COLO668 (cell line): ENCODE data around the gene TP53RK.
"Not testable (repeated sequence)": the region's sequence is repeated elsewhere in the genome, so short reads cannot be mapped to it uniquely, and the experiment has no call there.

ENCODE experiments used
- DNase-seq: peaks from one replicate; lab custom pipeline; 2025; ENCODE audit not compliant: unreplicated experiment; lab: John Stamatoyannopoulos, UW

TP53RK gene

DNA sequence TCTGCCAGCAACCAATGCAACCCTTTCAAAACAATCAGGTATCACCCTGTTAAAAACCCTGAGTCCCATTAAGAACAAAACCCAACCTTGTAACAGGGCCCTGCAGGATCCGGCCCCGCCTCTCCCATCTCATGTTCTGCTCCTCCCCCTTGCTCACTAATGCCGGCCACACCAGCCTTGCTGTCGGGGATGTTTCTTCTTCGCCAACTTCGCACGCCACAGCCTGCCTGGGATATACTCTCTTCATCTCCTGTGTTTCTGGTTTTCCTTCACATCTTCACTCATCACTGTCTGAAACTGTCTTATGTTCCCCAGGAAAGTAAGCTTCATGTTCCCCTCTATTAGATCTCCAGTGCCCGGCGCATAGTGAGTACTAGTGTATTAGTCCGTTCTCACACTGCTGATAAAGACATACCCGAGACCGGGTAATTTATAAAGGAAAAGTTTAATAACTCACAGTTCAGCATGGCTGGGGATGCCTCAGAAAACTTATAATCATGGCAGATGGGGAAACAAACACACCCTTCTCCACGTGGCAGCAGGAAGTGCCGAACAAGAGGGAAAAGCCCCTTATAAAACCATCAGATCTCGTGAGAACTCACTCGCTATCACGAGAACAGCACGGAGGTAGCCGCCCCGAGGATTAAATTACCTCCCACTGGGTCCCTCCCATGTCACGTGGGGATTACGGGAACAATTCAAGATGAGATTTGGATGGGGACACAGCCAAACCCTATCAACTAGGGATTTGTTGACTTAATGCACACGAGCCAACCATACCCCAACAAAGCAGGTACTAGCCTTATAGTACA, 5.1 kb downstream of the TP53RK start:
- DNase-seq: no peak

DNA sequence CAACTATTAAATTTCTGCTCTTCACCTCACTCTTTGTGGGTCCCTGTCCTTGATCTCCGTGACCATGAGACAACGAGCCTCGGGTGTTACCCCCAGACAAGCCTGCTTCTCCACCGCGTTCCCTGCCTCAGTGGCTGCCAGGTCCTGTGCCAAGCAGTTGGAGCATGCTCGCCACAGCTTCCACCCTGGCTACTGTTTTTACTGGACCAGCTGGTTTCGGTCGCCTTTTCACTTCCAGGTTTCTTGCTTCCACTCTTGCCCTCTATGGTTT, 5.6 kb downstream of the TP53RK start:
- no peak for DNase-seq

DNA sequence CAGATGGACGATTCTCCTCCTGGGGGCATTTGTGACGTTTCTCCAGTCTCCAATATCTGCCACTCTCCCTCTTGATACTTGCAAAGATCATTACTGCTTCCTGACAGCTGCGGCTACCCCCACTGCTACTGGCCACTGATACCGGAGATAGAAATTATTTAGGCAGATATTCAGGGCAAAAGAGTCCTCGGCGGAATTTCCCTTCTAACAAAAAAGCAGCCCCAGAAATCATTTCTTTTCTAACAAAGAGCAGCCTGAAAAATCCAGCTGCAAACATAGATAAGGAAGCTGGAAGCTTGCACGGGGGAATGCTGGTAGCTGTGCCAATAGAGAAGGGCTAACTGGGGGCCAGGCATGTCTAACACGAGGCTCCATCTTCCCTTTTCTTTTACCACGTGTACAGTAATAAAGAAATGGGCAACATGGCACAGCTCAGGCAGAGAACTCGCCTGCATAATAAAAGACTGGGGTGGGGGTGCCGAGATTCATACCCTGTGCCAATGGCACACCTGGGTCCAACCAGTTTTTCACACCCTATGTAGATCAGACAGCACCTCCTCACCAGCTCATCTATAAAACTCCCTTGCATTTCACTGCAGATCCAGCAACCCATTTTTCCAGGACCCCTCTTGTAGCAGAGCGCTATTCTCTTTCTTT, 6.1 kb downstream of the TP53RK start:
- DNase-seq: no peak

DNA sequence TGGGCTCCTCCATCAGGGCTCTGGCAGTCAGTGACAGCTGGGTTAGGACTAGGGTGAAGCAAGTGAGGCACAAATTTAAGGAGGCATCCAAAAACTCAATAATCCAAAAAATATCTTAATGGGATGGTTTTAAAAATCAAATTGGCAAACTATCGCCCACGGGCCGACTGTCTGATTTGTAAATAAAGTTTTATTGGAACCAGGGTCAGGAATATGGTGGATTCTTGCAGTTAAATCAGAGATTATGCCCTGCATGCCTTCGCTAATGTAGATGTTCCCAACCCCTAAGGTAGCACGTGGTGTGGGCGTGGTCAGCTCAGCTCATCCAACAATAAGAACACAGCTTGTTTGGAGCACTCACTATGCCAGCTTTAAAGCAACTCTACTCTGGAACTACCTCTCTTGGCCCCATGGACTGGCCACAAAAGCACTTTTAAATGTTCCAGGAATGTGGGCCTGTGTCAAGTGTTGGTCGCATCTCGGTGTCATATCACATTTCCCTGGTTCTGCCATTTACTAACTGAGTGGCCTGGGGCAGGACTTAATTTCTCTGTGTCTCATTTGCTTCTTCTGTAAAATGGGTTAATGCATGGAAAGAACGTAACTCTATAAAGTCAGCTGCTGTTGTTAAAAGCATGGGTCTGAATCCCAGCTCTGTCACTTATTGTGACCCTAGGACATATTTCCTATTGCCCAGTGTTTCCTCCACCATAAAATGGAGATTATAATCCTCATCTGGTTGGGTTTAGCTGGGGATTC, 7.0 kb downstream of the TP53RK start:
- DNase-seq: no peak

DNA sequence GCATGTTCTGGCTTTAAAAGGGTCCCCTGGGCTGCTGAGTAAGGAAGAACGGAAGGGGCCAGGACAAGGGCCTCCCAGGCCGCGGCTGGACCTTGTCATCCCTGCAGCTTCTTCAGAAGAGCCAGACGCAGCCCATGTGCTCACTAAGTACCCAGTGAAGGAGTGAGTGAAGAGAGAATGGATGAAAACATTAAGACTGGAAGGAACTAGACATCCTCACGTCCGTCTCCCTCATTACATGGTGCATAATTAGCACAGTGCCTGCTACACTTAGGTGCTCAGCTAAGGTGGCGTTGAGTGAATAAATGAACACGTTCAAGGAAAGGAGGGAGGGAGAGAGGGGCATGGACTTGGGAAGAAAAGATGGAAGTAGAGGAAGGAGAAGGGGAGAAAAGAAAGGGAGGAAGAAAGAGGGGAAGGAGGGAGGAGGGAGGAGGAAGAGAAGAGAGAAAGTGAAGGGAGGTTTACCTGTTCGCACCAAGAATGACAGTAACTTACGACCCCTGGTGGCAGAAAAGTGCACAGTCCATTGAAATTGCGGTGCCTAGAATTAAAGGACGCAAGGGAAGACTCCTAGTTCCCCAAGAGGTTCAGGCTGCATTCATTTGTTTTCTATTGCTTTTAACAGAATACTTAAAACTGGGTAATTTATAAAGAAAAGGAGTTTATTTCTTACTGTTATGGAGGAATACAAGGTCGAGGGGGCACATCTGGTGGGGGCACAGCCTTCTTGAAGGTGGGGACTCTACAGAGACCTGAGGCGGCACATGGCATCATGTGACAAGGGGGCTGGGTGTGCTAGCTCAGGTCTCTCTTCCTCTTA, 8.0 kb downstream of the TP53RK start:
- DNase-seq: peak; percentile 68

DNA sequence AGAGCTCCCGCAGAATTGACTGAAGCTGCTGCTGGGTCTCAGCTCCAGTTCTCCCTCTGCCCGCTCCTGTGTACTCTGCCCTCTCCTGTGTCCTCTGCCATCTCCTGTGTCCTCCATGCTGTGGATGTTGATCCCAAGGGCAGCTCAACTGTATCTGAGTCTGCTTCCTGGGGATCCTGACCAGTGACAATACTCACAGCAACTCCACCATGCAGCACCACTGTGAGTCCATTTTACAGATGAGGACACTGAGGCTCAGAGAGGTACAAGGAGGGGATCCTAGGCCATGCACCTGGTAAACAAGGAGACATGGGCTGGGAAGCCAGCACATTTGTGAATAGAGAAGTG, 8.6 kb downstream of the TP53RK start:
- DNase-seq: no peak

DNA sequence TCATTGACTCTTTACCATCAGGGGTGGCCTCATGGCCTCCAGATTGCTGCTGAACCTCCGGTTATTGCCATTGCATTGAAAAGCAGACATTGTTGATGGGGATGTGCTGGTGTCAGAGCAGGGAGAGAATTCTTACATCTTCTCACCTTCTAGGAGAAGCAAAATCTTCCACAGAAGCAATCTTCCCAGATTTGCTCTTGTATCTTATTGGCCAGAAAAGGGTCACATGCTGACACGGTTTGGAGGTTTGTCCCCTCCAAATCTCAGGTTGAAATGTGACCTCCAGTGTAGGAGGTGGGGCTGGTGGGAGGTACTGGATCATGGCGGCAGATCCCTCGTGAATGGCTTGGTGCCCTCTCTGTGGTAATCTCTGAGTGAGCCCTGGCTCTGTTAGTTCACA, 10.7 kb downstream of the TP53RK start:
- DNase-seq: no peak

DNA sequence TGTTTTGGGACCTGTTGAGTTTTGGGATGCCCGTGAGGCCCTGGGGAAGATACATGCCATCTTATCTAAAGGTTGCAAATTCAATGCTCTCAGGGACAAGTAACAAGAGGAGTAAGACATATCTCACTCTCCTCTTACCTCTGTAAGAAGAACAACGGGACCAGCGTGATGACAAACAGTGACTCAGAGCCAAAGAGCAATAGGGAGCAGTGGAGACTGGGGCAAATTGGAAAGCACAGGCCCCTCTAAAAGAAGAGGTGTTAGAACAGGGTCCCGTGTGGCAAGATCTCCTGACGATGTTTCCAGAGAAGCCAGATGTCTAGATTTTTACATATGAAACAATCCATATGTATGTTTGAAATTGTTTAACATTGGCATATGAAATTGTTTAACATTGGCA, 11.6 kb downstream of the TP53RK start:
- no peak for DNase-seq

DNA sequence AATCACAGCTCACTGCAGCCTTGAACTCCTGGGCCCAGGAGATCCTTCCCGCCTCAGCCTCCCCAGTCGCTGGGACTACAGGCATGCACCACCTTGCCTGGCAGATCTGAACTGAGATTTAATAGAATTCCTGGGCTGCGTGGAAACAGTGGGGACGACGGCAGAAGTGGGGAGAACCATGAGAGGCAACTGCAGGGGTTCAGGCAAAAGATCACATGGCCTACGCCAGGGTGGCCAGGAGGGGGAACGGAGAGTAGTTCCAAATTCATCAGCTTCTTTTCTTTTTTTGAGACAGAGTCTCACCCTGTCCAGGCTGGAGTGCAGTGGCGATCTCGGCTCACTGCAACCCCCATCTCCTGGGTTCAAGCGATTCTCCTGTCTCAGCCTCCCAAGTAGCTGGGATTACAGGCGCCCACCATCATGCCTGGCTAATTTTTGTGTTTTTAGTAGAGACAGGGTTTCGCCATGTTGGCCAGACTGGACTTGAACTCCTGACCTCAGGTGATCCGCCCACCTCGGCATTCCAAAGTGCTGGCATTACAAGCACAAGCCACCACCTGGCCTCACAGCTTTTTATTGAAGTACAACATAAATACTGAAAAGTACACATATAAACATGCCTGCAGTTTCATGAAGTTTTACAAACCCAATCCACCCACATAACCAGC, 12.5 kb downstream of the TP53RK start:
- not testable (repeated sequence) for DNase-seq

DNA sequence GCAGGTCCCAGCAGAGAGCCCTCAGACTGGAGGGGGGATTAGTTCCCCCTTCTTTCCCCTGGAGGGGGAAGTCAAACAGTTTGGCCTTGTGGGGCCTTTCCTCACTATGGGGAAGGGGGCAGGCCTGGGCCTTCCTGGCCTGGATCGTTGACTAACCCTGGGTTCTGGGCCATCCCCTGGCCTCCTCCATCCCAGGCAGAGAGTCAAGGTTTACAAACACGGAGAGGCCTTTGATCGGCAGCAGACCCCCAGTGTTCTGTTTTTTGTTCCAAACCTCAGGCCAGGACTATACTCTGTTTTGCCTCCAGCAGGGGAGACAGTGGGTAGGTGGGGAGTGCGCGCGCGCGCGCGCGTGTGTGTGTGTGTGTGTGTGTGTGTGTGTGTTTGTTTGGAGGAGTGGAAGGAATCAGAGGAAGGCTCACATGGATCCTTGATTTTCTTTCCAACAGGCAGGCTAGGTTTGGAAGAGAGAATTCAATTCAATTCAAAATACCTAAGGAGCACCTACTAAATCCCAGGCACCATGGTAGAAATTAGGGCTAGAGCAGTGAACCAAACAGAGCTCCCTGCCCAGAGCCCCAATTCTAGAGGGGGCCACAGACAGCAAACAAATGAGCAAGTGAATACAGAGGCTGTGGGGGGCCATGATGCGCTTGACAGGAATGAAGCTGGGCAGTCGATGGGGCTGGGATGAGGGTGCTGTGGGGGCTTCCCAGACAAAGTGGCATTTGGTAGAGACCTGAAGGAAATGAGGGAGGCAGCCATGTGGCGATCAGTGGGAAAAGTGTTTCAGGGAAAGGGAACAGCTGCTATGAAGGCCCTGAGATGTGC, 14.8 kb downstream of the TP53RK start:
- no peak for DNase-seq

DNA sequence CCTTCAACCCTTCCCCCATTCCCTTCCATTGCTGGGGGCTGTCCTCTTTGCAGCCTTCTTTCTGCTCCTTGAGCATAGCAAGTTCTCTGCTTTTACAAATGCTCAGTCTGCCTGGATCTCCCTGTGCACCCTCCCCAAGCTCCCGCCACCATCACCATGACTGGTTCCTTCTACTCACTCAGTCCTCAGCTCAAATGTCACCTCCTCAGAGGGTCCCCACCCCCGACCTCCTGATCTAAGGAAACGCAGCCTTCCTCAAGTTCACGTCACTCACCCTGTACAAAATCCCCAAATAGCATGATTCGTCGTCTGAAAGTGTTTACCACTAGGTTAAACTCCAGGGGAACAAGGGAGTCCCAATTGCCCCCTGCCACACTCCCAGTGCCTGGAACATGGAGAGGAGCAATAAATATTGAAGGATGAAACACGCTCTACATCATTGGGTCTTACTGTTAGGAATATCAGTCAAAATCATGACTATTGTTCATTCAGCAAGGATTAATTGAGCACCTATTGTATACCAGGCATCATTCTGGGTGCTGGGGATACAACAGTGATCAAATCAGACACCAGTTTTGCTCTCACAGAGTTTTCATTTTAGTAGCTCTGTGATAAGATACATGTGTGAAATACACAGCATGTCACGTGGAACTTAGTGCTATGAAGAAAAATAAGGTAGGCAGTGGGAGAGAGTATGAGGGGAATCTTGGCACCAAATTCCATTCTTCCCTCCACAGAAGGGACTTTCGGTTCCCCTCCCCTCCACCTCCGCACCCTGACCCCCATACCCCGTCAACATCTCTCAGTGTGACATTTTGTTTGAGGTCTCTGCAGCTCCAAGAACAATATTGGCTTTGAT, 15.6 kb downstream of the TP53RK start:
- DNase-seq: no peak

DNA sequence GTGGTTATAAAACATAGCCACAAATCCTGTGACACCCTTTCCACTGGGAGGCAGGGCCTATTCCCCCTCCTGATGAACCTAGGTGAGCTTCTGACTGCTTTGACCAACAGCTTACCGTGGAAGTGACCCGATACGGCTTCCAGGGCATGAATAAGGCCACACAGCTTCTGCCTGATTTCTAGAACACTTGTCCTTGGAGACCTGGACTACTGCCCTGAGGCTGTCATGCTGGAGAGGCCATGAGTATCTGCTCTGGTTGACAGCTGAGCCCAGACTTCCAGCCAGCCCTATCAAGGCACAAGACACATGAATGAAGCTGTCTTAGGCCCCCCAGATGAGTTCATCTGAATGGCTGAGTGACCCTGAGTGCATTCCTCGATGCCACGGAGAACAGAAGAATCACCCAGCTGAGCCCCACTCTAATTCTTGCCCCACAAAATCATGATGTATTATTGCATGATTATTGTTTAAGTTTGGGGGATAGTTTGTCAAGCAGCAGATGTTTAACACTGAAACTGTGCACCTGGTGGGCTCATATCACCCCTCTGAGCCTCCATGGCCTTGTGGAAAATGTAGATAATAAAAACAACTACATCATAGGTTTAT, 16.6 kb downstream of the TP53RK start:
- DNase-seq: no peak

DNA sequence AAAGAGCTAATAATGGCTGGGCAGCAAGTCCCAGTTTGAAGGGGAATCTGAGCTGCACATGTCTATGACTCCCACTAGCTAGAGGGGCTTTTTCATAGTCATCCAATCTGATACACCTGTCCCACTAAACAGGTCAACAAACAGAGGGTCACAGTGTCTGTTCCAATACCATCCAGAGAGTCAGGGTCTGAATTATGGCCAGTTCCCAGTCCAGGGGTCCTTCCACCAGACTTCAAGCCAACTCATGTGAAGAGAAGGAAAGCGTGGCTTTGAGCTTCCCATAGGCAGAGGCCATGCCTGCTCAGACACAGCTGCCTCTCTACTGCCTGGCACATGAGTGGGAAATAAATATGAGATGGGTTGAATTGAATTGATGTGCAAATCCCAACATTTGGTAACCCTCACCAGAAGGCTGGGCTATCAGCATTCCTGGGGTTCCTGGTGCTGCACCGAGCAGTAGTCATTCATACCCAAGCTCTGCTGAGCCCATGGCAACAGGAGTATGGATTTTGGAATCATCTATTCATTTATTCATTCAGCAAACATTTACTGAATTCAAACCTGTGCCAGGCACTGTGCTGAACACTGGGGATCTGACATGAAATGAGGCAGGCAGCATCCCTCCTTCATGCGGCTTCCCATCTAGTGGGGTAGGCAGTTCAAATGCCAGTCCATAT, 17.2 kb downstream of the TP53RK start:
- no peak for DNase-seq

DNA sequence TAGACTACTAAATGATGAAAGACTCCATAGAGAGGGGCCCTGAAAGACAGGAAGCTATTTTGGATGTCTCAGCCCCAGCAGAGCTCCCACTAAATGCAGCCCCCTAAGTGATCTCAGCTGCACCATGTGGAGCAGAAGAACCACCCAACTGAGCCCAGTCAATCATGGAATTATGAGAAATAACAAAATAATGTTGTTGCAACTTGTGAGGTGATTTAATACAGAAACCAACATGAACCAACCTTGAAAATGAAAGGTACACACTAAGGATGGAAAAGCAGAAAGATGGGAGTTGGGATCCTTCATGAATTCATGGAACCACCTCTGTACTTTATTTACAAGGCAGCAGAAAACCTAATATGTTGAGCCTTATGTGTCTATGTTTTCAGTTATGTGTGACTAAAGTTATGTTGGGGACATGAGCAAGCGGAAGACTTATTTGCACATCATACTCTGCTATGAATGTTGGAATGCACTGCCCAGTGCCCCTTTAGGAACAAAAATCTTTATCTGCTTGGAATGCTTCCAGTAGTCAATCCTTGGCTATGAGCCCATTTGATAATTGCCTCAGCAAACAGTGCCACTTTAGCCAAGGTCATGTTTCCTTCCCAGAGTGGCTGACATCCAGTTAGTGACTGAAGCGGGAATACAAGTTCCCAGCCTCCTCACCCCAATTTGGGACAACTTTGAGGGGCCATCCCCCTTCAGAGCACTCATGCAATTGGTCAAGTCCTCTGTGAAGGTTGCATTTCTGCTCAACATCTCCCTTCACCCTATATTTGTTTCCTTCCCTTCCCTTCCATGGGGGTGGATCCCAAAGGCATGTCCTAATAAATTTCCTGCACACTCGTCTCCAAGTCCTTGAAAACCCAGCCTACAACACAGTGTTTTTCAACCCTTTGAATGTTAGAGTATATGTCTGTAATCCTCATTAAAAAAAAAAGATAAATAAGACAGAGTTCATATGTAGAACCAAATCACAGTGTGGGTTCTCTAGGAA, 18.4 kb downstream of the TP53RK start:
- DNase-seq: no peak

DNA sequence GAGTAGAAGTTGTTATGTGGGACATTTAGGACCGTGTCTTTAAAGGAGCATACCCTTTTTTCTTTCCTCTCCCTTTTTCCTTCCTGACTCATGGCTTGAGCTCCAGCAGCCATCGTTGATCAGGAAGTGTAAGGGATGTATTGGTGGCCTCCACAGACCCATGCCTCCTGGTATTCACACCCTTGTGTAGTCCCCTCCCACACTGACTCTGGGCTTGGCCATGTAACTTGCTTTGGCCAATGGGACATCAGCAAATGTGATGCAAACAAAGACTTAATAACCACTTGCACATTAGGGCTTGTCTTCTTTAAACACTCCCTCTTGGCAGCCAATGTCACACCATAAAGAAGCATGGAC, 19.0 kb downstream of the TP53RK start:
- DNase-seq: no peak

DNA sequence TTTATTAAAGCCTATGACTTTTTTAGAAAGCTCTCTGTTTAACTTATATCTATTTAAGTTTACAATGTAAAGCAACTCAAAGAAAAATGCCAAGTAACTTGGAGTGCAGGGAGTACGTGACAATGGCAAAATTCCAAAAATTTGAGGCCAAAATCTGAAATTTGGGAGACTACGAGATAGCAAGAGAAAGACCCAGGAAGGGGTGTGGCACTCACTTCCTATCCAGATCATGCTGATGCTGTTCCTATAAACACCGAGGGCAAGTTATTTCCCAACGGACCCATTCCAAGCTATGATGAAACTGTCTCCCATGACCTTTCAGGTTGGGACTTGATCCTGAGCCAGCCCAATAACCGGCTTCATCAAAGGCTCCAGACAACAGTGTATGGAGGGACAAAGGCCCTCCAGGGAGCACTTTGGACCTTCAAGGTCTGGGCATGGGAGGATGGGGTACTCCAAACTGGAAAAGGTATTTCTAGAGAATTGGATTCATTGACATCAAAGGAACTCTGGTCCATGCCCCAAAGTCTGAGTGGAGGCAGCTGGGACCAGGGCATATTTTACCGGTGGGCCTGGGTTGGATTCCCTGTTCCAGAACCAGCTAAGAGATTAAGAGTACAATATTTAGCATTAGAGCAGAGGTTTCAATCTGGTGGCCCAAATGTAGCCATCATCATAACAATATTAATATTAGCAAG, 22.3 kb downstream of the TP53RK start:
- no peak for DNase-seq
